ENCODE results near the gene RAPGEF1. TPM values are rescaled to one million over a fixed set of nuclear protein-coding genes. Genes with fewer than 3 reads are reported as not detected.
"Not testable (repeated sequence)": the region's sequence is repeated elsewhere in the genome, so short reads cannot be mapped to it uniquely, and the experiment has no call there.

Gene RAPGEF1
- polyA plus RNA-seq, 4 donors, result 32.1 to 38.9 (median 37.6) TPM

DNA sequence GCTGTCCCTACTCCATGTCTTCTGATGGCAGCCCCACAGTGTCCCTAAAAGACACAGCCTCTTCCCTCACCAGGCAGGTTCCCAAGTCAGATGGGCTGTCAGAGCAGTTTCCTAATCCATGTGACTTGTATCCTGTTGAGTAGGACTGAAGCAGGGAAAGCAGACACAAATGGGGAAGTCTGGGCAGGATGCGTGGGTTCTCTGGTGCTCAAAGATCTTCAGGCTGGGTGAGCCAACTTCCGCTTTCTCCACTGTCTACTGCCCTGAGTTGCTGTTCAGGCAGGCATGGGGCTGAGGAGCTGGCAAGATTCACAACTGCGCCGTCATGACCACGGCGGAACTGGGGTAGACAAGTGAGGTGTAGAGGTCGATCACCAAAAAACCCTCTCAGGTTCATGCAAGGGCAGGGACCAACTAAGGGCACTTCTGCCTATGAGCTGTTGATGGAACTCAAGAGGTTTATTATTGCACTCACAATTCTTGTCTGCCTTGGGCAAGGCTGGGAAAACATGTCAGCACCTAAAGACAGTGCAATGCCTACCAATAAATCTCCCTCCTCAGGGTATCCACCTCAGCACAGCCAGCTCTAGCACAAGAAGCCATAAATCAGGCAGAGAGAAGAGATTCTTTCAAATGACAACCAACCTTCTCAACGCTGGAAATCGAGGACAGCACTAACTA lies 83.4 kb downstream of the RAPGEF1 start:
- DNase-seq (ENCODE audit: low read depth in 4 of 4, low spot score in 3 of 4), result no peak

DNA sequence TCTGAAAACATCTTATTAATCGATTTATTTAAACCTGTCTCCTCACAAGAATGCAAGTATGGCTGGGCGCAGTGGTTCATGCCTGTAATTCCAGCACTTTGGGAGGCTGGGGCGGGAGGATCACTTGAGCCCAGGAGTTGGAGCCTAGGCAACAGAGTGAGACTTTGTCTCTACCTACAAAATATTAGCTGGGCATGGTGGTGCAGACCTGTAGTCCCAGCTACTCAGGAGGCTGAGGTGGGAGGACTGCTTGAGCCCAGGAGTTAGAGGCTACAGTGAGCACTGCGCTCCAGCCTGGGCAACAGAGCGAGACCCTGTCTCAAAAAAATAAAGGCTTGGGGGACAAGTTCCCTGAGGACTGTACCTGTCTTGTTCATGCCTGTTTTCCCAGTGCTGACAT lies 85.5 kb downstream of the RAPGEF1 start:
- DNase-seq (ENCODE audit: low read depth in 4 of 4, low spot score in 3 of 4), result not testable (repeated sequence)

DNA sequence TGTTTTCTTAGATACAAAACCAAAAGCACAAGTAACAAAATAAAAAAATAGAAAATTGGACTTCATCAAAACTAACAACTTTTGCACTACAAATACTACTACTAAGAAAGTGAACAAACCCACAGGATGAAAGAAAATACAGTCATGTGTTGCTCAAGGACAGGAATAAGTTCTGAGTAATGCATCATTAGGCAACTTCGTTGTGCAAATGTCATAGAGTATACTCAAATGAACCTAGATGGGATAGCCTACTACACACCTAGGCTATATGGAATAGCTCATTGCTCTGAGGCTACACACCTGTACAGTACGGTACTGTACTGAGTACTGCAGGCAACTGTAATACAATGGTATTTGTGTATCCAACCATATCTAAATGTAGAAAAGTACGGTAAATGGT lies 88.3 kb downstream of the RAPGEF1 start:
- DNase-seq (ENCODE audit: low read depth in 4 of 4, low spot score in 3 of 4), result no peak

DNA sequence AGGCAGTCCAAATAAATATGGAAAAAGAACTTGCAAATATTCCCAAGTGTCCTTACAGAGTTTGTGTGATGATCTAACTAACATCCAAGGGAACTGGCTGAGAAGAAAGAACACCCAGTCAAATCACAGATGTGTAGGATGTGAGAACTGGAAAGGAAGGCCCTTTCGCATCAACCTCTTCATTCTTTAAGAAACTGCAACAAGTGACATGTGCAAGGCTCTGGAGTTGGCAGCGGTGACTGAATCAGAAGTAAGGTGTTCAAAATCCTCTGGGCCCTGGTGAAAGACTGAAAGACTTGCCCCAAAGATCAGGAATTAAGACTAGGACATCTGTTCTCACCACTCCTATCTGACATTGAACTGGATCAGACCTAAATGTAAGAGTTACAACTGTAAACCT lies 88.7 kb downstream of the RAPGEF1 start:
- DNase-seq (ENCODE audit: low read depth in 4 of 4, low spot score in 3 of 4), result no peak

DNA sequence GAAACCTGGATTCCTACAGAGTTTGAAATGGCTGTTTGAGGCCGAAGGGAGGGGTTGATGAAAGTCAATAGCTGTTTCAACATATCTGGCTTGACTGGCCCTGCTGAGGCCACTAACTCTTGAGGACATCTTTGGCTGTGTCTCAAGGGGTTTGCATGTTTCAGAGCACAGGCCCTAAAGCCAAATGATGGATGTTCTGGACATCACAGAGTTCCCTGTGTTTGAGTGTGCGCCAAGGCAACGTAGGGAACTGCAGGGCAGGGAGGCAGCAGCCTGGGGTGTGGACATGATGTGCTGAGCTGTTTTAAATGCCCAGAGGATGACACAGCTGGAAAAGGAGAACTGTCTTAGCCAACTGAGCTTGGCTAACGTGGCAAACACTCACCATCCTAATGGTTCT lies 89.6 kb downstream of the RAPGEF1 start:
- DNase-seq (ENCODE audit: low read depth in 4 of 4, low spot score in 3 of 4), result no peak

DNA sequence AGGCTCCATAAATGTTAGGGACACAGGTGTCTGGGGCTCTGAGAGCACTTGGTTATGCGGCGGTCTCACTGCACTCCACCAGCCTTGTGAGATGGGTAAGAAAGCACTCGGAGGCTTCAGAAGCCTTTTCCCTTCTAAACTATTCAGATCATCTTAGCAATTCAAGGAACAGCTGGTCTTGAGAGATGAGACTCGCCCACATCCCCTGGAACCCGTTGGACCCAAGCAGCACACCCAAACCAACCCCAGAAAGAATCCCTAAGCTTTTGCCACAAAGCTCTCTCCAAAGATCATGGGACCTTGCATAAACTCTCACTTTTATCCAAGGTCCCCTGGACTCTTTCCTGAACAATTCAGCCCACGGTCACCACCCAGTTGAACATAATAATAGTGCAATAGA lies 90.2 kb downstream of the RAPGEF1 start:
- DNase-seq (ENCODE audit: low read depth in 4 of 4, low spot score in 3 of 4), result no peak

DNA sequence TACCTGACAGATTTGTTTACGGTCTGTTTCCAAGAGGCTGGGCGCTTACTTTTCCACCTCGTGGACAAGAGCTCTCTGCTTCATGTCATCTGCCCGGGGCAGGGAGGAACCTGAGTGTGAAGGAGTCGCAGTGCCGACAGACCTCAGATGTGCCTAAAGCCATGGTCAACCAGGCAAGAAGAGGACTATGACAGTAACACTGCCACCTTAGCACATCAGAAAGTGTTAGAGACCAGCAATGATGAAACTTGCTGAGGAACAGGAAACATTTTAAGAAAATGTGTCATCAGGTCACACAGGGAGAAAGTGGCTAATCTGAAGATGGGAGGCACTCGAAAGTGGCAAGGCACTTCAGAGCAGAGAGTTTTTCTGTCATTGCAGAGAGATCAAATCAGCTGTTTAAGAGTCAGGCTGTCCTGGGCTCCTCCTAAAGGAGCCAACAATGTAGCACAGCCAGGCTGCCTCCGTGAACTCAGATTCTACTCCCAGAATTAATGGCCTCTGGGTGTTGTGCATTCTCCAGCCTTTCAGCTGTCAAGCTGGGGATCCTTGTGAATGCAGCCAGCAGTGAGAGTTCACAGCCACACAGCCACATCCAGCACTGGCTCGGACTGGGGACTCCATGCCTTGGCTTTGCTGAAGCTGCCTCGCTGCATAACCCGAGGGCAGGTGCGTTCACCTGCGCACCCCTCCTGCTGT lies 94.6 kb downstream of the RAPGEF1 start:
- no peak for DNase-seq (ENCODE audit: low read depth in 4 of 4, low spot score in 3 of 4)

DNA sequence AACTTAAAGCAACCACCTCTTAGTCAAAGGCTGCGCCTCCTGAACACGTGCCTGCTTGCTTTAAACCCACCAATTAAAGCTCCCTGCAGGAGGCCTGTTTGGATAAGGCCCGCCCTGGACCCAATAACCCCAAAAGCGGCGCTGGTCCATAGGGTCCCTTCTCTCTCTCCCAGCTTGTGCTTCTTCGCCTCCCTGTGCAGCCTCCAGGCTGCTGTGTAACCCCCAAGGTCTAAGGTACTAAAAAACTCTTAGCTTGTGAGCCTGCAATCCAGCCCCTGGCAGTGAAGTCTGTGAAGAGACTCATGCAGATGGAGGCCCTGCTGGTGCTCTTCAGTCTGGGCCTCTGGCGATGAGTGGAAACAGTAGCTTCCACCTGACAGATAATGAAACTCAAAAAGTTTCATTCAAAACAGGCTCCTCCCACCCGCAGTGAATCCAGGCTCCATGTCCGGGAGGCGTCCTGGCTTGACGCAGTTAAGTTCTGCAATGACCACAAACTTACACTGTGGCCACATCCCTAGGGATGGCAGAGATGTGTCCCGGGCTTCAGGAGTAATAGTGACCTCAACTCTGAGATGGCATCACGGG lies 97.3 kb downstream of the RAPGEF1 start:
- no peak for DNase-seq (ENCODE audit: low read depth in 4 of 4, low spot score in 3 of 4)

DNA sequence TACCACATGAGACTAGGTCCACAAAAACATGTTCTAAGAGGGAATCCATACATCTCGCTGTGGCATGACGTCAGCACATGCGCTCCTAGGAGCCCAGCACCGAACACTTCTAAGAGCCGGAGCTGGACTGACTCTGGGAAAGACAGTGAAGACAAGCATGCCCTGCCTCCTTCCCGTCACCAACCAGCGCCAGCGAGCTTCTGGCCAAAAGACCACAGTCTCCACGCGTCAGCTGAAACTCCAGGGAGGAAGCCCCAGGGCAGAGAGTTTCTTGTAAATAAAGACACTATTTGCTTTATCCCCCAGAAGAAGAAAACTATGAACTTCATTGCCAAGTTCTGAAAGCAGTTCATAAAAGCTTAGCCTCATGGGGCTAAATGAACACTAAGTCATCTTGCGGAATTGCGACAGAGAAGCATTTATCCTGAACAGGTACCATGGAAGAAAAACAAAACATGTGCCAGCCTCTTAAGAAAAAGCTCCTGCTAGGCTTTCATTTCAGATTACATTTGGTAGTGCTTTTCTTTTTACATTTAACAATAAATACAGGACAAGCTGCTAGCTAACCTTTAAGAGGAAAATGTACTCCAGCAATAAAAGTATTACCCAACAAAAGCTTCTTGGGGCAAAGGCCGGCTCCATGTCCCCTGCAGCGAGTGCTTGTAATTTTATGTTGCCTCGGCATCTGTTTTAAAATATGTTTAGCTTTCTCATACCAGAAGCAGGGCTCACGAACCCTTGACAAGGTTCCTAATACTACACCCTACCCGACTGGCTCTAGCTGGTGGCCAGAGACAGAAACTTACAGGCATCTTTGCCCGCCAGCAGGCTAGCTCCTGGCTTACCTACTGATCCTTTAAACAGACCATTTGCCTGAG lies 98.0 kb downstream of the RAPGEF1 start:
- no peak for DNase-seq (ENCODE audit: low read depth in 4 of 4, low spot score in 3 of 4)

DNA sequence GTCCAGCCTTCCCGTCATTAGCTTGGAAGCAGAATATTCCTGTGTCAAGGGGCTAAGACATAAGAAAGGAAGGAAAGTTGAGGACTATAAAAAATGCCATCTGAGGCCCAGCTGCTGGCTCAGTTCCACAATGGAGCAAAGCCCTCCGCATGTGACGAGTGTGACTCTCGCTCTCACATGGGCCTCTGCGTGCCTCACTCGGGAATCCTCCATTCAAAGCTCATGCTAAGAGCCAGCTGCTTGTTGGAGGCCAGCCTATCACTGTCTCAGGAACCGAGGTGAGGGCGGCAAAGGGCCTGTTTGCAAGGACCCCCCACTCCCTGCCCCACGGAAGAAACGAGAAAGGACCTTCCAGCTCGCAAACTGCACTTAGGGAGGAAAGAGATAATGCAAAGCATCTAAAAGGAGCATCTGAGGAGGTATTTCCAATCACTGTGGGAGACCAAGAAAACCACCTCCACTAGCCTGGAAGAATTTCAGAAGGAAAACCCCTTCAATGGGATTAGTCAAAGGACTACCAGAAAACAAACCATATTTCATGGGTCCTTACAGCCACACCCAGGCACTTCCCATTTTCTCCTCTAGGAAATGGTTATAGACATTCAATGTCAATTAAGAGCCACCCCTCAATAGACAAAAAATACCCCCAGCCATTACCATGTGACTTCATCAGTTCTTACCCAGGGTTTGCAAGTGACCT lies 99.3 kb downstream of the RAPGEF1 start:
- DNase-seq (ENCODE audit: low read depth in 4 of 4, low spot score in 3 of 4), result no peak

DNA sequence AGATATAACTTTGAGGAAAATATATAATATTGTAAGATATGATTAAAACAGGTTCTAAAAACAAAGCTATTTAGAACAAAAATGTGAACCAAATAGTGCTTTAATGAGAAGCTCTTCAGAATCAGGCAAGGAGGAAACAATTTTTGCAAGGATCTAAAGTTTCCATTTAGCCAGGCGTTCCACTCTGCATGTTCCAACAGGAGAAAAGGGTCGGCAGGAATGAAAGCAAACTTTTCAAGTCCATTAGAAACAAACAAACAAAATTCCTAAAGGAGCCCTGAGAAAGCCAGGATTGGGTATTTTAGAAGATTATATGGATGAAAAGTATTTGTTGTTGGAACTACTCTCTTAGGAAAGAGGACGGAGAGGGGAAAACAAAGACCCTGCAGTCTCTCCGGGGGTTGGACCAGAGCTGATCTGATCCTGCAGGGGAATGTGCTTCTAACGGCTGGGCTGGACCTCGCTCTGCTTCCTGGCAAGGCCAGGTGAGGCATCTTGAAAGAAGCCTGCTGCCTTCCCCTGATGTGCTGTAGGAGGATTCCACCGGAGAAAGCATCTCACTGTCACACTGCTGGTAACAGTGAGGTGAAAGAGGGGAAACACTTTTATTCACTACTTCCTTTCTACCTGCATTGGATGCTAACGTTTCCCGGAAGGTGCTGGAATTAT lies 100.0 kb downstream of the RAPGEF1 start:
- DNase-seq (ENCODE audit: low read depth in 4 of 4, low spot score in 3 of 4), result no peak

DNA sequence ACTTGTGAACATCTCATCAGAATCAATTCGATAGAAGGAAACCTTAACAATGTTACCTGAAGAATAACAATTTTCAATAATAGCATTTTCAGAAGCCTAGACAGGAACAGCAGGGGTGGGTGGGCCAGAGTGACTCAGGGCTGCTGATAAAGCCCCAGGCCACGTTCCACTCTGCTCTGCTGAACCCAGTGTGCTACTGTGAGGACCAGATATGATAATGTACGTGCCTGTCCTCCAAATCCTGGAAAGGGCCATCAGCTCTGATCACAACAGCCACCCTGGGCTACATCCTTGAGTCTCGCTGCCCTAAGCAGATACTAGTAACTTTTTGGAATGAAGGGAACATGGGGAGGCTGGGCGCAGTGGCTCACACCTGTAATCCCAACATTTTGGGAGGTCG lies 103.3 kb downstream of the RAPGEF1 start:
- DNase-seq (ENCODE audit: low read depth in 4 of 4, low spot score in 3 of 4), result no peak

DNA sequence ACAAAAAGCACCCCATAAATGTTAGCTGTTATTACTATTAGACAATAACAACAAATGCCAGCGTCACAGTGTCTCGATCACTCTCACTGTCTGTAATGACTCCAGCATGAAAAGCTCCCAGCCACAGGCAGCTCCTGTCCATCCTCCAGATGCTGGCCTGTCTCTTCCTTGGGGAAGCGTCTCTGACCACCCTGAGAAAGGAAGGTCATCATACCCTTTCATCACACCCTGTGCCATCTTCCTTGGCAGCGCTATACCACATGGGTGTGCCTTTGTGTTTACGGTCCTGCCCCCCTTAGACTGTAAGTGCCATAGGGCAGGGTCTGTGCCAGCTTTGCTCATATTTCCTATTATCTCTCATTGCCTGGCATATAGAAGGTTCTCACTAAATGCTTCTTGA lies 104.0 kb downstream of the RAPGEF1 start:
- DNase-seq (ENCODE audit: low read depth in 4 of 4, low spot score in 3 of 4), result no peak

DNA sequence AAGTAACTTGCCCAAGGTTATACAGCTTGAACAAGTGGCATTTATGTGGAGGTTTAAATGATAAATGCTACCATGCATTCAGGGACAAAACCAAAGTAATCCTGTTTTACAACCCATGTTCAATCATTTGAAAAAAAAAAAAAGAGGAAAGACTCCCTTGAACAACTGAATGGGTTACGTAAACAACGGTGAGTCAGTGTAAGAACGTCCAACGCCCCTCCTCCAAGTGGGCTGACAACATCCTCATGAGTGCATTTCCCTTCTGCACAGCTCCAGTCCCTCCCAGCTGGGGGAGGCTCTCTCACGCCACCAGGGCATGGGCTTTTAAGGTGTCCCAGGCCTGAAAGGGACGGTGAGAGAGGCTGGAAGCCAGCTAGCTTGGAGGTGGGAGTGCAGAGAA lies 104.6 kb downstream of the RAPGEF1 start:
- DNase-seq (ENCODE audit: low read depth in 4 of 4, low spot score in 3 of 4), result peak in 3 of 4 donors; percentile 36 to 51 (median 47)

DNA sequence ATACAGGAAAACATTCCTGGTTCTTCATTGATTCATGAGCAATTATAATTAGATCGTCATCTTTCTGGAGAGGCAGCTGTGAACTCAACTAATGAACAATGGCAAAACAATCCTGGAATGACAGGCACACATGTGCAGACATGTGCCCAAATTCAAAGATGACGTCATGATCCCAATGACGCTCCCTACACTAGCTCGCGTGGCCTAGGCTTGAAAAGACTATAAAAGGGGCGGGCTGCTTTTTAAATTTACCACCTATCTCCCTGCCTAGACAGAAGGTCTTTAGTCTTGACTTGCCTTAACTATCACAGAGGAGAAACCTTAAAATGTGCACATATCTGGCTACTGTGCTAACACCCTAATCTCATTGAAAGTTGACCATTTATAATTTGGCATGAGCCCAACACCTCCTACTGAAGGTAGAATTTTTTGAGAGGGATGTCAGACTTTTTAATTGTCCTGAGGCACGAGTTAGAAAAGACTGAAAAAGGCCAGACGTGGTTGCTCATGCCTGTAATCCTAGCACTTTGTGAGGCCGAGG lies 106.3 kb downstream of the RAPGEF1 start:
- DNase-seq (ENCODE audit: low read depth in 4 of 4, low spot score in 3 of 4), result no peak

DNA sequence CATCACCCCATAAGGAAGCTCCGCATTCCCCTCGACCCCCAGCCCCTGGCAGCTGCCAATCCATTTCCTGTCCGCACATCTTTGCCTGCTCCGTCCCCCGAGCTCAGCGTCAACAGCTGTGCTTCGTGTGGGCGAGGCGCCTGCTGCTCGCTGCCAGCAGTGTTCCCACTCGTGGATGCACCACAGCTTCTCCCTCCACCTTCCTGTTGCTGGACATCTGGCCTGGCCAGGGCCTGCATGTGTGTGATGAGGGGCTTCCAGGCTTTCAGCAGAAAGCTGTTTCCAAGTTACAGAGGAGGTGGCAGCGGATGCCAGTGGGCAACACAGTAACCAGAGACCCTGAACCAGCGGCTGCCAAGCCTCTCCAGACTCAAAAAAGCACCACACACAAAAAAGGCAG lies 108.6 kb downstream of the RAPGEF1 start:
- DNase-seq (ENCODE audit: low read depth in 4 of 4, low spot score in 3 of 4), result no peak

DNA sequence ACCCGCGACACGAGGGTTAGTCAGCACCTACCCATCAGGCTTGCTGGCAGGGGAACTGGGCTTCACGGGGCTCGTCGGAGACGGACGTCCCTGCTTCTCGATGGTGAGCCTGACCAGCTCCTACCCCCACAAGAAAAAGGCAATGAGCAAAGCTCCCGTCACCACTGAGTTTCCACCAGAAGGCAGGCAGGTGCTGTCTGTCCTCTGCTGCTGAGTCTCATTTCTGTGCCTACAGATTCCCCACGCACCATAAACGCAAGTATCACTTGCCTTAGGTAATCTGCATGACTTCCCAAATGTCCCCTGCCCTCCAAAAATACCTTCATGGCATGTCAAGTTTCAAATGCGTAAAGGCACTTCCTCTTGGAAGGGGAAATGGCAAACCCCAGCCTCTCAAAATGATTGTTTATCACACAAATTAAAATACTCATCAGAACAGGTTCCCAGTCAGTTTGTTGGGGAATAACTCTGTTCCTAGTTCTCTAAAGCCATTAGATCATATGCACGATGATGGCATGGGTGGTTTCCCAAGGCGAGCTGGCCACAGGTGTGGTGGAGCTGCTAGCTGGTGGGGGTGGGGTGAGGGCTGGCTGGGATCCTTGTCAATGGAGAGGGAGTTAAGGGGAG lies 109.6 kb downstream of the RAPGEF1 start:
- no peak for DNase-seq (ENCODE audit: low read depth in 4 of 4, low spot score in 3 of 4)

DNA sequence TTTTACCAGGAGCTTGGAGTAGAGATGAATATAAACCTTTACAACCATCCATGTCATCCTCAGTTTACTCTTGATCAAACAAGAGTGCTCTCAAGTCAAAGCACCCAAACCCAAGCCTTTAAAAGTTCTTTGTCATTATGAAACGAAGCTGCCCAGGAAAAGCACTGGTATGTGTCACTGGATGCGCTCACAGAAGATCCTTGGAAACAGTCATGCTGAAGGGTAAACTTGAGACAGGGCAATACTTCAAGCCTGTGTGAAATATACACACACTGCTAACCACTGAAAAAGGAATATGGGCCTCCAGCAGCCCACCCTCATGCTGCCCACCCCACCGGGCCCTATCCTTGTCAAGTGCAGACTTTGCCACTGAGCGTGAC lies 110.1 kb downstream of the RAPGEF1 start:
- DNase-seq (ENCODE audit: low read depth in 4 of 4, low spot score in 3 of 4), result no peak

DNA sequence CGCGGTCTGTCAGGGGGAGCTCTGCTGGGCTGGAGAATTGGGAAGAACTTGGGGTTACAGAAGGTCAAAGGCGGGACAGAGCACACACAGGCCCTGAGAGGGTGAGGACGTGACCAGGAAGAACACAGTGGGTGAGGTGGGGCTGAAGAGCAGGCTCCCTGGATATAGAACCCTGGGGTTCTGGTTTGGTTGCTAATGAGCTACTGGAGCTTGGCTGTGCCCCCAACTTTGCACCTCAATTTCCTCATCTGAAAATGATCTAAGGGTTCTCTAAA lies 110.7 kb downstream of the RAPGEF1 start:
- DNase-seq (ENCODE audit: low read depth in 4 of 4, low spot score in 3 of 4), result no peak
